Measurements from ENCODE around the gene RET.

RET gene

DNA sequence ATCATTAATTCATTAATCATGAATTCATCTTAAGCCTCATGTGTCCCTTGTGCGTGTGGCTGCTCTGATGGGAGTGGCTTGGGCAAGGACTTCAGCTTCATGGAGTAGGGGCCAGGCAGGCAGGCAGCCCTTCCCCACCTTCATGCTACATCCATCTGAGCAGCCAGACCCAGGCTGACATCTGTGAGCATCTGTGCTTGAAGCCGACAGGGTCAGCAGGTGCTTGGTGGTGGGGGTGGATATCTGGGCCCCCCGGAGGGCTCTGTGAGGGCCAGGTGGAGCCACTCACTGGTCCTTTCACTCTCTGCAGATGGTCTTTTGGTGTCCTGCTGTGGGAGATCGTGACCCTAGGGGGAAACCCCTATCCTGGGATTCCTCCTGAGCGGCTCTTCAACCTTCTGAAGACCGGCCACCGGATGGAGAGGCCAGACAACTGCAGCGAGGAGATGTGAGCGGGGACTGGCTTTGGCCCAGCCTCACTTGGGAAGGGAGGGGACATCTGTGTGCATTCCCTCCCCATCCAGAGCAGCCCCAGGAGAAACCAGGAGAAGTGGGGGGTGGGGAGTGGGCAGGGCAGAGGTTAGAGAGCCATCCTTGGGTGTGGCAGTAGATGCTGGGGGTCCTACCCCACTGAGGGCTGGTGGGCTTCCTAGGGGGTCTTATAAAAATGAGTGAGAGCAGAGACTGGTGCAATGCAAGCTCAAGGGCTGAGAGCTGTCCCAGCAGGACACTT lies 46.7 kb downstream of the RET start:
- peak; percentile 50 for DNase-seq

DNA sequence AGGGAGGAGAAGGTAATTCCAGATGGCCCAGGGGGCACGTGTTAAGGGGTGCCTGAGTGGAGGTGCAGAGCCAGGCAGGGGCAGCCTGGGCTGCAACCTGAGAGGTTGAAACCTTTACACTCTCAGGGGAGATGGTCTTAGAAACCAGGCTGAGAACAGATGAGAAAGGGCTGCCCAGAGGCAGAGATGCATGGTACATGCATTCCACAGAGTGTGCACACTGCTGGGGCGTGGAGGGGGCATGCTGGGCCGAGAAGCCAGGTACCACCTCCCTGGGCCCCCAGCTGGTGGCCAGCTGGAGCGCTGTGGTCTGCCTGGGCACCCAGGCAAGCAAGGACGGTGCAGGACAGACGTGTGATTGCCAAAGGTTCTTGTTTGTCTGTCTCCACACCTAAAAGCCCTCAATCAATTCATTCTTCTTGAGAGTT lies 47.2 kb downstream of the RET start:
- DNase-seq, result peak; percentile 21

DNA sequence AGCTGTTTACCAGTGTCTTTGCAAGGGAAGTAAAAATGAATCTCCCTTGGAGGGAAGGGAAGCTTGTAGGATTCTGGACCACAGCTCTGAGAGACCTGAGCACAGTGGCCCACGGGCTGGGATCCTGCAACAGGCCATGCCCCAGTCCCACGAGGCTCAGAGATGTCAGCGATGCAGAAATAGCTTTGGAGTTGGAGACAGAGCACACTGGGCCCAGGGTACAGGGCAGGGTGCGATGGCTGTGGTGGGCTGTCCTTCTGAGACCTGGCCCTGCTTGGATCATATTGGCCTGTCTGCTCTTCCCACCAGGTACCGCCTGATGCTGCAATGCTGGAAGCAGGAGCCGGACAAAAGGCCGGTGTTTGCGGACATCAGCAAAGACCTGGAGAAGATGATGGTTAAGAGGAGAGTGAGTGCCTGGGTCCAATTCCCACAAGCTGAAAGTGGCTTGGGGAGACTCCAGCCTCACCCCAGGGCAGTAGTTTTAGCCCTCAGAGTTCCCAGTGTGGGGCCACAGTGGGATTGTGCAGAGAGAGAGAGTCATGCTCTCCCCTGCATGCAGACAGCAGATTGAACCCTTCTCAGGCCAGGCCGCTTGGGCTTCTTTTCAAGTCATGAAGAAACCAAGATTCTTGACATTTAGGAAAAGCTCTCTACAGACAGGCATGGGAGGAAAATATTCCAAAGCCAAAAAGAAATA lies 47.9 kb downstream of the RET start:
- peak; percentile 47 for DNase-seq

DNA sequence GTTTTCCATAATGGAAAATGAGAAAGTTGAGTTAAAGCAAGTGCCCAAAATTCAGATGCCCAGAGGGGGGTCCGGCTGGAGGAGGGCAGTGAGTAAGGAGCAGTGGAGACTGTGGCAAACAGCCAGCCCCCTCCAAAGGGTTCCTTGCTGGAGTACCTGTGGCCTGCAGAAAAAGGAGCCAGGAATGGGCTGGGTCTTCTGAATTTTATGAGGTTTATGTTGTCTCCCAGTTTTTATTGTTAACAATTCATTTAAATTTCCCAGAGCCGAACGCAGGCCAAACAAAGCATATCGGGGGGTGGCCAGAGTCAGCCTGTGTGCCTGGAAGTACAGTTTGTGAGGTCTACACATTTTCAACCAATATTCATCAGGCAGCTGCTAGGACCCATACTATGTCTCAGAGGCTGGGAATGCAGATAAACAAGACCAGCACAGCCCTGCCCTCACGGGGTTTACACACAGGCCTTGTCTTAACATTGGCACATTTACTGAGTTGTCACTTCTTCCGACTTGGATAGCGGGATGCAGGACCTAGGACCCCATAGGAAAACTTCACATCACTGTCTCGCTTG lies 48.5 kb downstream of the RET start:
- DNase-seq, result peak; percentile 33

DNA sequence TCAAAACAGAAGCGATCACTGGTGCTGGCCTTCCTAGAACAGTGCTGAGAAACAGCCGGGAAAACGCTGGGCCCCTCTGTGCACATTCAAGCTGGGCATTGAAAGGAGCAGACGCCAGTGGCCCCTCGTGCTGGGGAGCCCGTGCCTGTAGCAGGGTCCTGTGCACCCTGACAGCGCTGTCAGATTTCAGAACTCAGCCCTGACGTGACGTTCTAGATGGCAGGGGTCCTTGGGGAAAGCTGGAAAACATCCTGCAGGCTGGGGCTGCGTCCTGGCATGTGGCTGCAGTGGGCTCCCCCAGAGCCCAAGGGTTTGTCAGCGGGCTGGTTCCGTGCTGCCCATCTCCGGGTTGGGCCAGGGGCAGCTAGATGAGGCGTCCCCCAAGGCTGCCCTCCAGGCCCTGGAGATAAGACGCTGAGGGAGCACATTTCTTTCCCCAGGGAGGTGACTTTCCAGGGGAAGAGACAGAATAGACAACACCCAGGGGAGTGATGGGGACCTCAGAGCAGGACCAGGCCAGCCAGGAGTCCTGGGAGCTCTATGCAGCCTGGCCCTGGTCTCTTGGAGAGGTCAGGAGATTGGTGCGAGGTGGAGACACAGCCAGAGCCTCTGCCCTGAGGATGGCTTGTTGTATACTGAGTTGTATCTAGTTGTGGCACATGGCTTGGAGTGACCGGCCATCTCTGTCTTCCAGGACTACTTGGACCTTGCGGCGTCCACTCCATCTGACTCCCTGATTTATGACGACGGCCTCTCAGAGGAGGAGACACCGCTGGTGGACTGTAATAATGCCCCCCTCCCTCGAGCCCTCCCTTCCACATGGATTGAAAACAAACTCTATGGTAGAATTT lies 49.2 kb downstream of the RET start:
- peak; percentile 47 for DNase-seq

DNA sequence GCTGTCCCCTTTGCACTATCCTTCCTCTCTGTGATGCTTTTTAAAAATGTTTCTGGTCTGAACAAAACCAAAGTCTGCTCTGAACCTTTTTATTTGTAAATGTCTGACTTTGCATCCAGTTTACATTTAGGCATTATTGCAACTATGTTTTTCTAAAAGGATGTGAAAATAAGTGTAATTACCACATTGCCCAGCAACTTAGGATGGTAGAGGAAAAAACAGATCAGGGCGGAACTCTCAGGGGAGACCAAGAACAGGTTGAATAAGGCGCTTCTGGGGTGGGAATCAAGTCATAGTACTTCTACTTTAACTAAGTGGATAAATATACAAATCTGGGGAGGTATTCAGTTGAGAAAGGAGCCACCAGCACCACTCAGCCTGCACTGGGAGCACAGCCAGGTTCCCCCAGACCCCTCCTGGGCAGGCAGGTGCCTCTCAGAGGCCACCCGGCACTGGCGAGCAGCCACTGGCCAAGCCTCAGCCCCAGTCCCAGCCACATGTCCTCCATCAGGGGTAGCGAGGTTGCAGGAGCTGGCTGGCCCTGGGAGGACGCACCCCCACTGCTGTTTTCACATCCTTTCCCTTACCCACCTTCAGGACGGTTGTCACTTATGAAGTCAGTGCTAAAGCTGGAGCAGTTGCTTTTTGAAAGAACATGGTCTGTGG lies 50.0 kb downstream of the RET start:
- DNase-seq, result peak; percentile 50

DNA sequence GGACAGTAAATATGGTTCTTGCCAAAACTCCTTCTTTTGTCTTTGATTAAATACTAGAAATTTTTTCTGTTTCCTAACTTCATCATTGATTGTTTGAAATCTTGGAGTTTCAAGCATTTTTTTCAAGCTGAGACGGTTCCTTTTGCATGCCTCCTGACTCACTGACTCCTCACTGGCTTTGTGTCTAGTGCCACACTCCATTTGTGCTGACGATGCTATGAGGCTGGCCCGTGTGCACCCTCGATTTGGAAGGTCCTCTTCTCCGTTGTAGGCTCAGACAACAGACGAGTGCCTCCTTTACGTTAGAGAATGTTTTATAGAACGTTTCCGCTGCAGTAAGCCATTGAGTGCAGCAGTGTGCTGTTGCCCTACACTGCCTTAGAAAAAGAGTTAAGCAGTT lies 50.6 kb downstream of the RET start:
- peak; percentile 19 for DNase-seq

DNA sequence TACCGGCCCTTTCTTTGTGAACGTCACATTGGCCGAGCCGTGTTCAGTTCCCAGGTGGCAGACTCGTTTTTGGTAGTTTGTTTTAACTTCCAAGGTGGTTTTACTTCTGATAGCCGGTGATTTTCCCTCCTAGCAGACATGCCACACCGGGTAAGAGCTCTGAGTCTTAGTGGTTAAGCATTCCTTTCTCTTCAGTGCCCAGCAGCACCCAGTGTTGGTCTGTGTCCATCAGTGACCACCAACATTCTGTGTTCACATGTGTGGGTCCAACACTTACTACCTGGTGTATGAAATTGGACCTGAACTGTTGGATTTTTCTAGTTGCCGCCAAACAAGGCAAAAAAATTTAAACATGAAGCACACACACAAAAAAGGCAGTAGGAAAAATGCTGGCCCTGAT lies 51.5 kb downstream of the RET start:
- no peak for DNase-seq

DNA sequence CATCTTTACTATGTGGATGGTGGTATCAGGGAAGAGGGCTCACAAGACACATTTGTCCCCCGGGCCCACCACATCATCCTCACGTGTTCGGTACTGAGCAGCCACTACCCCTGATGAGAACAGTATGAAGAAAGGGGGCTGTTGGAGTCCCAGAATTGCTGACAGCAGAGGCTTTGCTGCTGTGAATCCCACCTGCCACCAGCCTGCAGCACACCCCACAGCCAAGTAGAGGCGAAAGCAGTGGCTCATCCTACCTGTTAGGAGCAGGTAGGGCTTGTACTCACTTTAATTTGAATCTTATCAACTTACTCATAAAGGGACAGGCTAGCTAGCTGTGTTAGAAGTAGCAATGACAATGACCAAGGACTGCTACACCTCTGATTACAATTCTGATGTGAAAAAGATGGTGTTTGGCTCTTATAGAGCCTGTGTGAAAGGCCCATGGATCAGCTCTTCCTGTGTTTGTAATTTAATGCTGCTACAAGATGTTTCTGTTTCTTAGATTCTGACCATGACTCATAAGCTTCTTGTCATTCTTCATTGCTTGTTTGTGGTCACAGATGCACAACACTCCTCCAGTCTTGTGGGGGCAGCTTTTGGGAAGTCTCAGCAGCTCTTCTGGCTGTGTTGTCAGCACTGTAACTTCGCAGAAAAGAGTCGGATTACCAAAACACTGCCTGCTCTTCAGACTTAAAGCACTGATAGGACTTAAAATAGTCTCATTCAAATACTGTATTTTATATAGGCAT lies 52.3 kb downstream of the RET start:
- peak; percentile 56 for DNase-seq

DNA sequence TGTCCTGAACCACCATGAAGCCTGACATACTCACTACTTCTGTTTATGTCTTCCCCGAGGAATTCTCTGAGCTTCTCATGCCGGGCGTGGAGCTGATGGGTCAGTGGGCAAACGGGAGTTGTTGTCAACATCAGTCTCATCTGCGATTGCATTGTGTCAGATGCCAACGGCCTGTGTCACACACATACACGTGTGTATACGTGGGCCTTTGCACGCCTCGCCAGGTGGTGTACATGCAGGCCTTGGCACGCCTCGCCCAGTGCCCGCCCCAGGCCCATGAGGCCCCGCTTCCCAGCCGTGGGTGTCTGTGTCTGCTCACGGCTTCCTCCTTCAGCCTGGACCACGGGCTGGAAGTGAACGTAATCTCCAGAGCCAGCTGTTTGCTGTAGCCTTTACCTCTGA lies 53.9 kb downstream of the RET start:
- peak; percentile 54 for DNase-seq

DNA sequence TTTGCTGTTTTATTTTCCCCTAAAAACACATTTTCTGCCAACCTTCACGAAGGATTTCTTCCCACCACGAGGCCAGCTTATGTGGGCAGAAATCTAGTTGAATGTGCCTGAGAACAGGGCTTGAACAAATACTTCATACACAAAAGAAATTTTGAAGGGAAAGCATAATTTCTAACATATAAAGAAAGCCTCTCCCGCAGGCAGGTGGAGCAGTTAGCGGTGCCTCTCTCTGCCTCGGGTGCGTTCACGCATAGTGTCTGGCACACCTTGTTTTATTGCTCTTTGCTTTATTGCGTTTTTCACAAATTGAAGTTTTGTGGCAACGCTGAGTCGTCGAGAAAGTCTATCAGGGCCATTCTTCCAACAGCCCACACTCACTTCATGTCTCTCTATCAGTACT lies 54.4 kb downstream of the RET start:
- no peak for DNase-seq

DNA sequence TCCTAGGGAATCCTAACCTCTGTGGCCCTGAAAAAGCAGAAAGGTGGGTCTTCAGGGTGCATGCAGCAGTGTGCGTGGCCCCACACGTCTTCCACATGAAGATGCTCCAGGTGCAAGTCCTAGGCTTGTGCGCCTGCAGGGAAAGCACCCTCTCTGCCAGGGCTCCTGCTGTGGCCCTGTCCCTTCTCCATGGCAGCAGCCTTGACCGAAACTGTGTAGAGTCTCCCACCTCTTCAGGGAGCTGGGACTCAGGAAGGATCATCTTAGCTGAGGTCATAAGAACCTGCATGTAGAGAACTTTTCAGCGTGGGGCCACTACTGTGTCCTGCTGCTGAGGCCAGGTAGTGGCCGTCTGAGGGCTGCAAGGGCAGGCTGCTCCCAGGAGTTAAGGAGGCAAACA lies 55.0 kb downstream of the RET start:
- DNase-seq, result peak; percentile 41

DNA sequence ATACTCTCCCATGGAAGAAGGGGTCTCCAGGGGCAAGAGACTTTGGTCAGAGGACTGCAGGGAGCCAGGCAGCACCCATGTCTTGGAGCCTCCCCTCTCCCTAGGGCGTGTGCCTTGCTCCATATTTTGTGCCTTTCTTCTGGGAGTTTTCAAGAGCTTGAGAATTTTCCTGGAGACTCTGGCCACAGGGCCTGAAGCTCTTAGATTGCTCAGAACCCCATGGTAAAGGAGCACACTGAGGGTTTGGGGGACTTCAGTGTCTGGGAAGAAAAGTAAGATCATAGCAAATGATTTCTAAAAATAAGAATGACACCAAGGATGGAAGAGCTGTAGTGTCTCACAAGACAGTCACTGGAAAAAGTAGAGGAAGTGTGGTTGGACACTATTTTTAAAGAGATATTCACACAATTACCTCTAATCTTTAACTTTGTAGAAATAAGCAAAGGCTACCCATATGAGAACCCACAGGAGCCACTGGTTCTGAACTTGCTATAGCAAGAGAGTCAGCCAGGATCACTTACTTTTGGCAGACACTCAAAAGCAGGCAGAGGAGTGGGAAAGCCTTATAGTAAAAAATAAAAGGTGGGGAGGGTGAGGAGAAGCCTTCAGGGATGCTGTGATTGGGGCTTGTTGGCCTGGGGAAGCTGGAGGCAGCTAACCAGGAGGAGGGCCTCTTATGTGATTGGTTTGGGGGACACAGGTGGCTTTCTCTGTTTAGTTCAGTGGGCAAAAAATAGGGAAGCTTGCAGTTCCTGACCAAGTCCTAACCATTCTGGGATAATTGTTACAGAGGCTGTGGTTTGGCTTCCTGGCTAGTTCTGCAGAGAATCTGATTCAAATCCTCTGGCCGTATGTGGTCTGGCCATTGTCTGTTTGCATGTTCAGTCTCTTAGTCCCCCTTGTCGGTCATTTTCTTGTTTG lies 56.3 kb downstream of the RET start:
- no peak for DNase-seq

DNA sequence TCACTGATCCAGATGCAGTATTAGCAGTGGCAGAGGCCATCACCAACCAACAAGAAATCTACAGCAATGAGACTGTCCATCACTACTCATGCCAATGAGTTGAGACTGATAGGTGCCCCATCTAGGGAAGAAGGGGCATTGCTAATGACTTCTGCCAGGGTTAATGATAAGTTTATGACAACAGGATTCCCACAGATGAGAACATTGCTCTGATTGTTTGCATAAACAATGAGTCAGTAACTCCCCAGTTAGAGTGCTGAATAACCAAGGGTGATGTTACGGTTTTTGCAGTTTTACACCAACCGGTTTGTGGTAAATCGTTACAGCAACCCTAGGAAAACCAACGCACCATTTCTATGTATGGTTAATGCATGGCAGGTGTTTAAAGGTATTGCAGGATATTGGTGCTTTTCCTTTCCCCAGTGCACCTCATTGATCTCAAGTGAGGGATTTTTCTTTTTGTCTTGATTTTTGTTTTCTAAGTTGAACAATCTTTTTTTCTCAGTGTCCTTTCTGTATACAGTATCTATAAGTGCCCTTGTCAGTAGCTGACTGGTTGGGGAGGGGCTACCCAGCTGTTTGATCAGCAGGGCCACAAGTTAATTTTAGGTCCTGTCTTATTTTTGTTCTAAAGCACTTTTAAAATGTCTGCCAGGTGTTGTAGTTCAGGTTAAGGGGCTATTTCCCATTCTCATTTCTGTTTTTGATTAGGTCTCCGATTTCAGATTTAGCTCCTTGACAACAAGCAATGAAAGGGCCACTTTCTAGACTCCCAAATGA lies 57.4 kb downstream of the RET start:
- DNase-seq, result no peak

DNA sequence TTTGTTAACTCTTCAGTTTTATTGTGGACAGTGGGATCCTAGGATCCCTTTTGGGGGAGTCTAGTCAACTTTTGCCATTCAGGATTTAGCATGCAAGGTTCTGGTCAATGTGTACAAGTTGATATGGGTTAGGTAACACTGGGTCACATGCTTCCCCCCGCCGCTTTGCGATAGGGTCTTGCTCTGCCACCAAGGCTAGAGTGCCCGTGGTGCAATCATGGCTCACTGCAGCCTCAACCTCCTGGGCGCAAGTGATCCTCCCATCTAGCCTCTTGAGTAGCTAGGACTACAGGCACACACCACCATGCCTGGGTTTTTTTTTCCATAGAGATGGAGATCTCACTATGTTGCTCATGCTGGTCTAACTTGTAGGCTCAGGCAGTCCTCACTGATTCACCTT lies 58.2 kb downstream of the RET start:
- DNase-seq, result no peak

DNA sequence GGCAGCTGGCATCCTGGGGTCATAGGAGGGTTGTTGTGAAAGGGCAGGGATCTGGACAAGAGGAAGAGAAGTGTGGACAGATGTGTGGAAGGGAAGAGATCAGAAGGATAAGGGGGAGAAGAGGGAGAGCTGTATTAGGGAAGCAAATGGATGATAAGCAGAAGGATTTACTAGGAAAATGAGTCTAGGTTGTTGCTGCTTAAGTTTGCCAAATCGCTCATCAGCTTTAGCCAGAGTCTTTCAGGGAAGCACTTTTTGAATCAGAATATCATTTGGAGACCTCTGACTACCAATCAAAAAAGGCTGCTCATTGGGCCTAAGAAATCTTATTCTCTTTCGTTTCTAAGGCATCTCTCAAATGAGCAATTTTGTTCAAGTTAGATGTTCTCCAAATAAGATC lies 58.8 kb downstream of the RET start:
- no peak for DNase-seq

DNA sequence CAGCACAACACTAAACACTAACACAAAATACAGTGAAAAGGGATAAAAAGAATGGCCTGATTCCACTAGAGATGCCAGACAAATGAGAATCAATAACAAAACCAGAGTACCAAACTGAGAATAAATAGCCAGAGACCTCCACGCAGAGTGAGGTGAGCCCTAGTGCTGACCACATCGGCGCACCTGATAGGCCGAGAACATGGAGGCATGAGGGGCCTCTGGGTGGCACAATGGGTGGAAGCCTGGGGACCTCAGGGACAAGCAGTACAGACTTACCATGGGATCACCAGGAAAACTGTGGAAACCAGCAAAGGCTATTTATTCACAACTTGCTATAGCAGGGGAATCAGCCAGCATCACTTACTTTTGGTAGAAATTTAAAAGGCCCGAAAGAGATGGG lies 59.6 kb downstream of the RET start:
- no peak for DNase-seq

DNA sequence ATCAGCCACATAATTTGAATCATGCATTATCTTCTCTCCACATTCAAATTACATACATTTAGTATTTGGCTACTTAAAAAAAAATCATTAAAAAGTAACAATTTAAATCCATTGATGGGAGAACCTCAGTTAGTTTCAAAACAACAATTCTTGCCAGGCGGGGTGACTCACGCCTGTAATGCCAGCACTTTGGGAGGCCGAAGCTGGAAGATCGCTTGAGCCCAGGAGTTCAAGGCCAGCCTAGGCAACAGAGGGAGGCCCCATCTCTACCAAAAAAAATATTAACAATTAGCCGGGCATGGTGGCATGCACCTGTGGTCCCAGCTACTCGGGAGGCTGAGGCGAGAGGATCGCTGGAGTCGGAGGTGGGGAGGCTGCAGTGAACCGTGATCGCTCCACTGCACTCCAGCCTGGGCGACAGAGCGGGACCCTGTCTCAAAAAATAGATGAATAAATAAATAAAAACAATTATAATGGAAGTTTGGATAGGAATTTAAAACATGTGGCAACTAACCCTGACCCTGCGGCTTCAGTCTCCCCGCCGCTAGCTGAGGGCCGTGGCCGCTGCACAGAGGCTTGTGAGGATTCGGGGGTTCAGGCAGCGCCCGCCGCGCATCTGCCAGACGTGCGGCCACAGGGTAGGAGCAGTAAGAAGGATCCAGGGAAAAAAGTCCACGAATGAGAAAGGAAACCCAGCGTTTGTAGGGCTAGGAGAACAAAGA lies 60.3 kb downstream of the RET start:
- no peak for DNase-seq

DNA sequence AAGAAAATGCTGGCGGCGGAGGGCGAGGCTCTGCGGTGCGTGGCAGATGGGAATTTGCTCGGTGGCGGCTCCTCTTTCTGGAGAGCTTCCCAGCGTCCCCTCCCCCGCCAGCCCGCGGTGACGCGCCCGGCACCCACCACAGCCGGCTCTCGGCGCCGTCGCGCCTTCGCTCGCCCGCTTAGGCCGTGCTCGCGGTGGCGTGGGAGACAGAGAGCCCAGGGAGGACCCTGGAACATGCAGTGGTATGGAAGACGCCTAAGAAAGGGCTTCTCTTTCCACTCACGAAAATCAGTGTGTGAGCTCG lies 60.8 kb downstream of the RET start:
- no peak for DNase-seq

All from activated CD8-positive, alpha-beta memory T cell treated with anti-CD3 and anti-CD28 coated beads for 24 hours (primary cell).